ENCODE results near the gene LEFTY2. TPM values are rescaled to one million over a fixed set of nuclear protein-coding genes. Genes with fewer than 3 reads are reported as not detected.

LEFTY2 gene, protein sequence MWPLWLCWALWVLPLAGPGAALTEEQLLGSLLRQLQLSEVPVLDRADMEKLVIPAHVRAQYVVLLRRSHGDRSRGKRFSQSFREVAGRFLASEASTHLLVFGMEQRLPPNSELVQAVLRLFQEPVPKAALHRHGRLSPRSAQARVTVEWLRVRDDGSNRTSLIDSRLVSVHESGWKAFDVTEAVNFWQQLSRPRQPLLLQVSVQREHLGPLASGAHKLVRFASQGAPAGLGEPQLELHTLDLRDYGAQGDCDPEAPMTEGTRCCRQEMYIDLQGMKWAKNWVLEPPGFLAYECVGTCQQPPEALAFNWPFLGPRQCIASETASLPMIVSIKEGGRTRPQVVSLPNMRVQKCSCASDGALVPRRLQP
- total RNA-seq (2022) (not detected in 2 replicates), Bru-seq, nascent RNA (not detected), BruChase-seq, experiment 1, labeled RNA remaining after a 6-hour chase (percentile 16 among the genes with signal in this experiment), BruChase-seq, experiment 2, labeled RNA remaining after a 2-hour chase (not detected)
- long read RNA-seq, result 0 reads

DNA sequence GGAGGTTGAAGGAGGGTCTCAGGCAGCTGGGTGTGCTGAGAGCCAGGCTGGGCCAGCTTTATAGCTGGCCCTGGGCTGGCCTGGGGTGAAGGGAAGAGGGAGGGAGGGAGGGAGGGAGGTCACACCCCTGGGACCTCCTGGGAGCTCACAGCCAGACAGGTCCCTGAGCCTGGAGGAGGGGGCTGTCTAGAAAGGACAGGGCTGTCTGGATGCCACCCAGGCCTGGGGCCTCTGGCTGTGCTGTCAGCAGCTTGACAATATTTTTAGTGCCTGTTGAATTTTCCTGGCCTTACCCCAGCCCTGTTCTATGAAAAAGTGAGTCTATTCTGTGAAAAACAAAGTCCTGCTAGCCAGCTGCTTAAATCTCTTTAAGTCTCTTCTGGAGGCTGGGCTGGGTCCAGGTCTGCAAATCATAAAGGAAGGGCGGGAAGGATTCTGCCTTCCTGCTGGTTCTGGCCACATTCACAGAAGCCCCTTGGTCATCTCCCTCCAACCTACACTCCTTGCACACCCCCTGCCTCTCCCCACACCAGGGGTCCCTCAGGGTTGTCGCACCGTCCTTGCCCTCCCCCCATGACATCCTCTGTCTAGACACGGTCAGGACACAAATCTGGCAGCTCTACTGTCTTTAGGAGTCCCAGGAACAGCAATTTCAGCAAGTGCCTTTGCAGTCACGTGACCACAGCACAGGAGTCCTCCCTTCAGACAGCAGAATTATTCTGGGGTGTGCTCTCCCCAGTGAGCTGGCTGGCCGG lies at the start of gene LEFTY2:
TSS of gene LEFTY2 (minus strand) at position 34 of the 755 bp plus-strand sequence. CDS start 80 bp downstream, outside the sequence.
- TF ChIP-seq, protein P1, sequence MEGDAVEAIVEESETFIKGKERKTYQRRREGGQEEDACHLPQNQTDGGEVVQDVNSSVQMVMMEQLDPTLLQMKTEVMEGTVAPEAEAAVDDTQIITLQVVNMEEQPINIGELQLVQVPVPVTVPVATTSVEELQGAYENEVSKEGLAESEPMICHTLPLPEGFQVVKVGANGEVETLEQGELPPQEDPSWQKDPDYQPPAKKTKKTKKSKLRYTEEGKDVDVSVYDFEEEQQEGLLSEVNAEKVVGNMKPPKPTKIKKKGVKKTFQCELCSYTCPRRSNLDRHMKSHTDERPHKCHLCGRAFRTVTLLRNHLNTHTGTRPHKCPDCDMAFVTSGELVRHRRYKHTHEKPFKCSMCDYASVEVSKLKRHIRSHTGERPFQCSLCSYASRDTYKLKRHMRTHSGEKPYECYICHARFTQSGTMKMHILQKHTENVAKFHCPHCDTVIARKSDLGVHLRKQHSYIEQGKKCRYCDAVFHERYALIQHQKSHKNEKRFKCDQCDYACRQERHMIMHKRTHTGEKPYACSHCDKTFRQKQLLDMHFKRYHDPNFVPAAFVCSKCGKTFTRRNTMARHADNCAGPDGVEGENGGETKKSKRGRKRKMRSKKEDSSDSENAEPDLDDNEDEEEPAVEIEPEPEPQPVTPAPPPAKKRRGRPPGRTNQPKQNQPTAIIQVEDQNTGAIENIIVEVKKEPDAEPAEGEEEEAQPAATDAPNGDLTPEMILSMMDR (IDR thresholded peaks at IDR 0.05; ENCODE audit: unreplicated experiment), result no peak
- H3K36me3 Mint-ChIP-seq (ENCODE audit: insufficient read depth, unreplicated experiment), result no peaks in the 10 kb centered on the region
- BruUV-seq (replicated peaks), result no TSS peak
- no peak within 1 kb of the TSS for H3K27ac Mint-ChIP-seq (ENCODE audit: unreplicated experiment)
- no peaks in the 10 kb centered on the region for H3K9me3 Mint-ChIP-seq (ENCODE audit: low read depth, unreplicated experiment)
- H3K27me3 Mint-ChIP-seq (ENCODE audit: unreplicated experiment), result peaks cover 20% of the 10 kb centered on the region
- no peak within 1 kb of the TSS for H3K4me3 Mint-ChIP-seq (ENCODE audit: low read depth, unreplicated experiment)
- CTCF ChIA-PET, result interaction anchor here (0.6 to 1.5 kb wide), 2 partner anchors 120 to 164 kb away, joined by 3 to 4 read pairs; partner anchors contain the start of gene SRP9
- intact Hi-C loops (cut with micrococcal nuclease; ENCODE audit: unreplicated experiment), result no loop called here
- no peaks in the 10 kb centered on the region for H3K4me1 Mint-ChIP-seq (ENCODE audit: low read depth, unreplicated experiment)
- DNase-seq, result no peak

DNA sequence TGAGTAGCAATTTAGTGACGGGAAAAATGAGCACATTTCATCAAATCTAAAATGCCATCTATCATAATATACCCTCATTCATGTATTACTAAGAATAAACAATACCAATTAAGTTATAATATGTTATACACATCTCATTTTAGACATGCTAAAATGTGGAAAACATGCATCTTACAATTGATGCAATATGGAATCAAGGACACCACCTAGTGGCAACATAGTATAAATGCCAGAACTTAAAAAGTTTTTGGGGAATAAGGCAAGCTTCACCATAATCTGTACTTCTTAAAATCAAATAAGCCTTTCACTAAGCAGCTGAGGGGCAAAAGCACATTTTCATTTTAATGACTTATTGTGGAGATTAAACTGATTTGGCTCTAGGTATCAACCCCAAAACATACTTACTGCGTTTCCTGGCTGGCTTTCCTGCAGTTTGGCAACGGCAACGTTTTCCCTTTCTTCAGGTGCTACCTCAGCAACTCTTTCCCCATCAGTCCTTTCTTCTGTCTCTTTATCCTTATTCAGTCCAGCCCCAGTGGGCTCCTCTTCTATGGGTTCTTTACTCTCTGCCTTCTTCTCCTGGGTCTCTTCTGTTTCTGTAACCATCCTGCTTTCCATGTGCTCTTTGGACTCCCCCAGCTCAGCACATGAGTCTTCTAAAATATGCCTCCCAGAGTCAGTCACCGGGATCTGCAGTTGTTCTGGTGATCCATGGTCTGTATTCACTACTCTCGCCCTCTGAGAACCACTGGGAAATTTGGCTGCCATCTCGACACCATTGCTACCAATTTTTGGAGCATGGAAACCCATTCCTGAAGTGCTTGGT lies 46.7 kb upstream of the LEFTY2 start:
- Mint-ChIP-seq H3K9me3 (ENCODE audit: low read depth, unreplicated experiment) (no peaks in the 10 kb centered on the region), H3K36me3 (ENCODE audit: insufficient read depth, unreplicated experiment) (peaks cover 70% of the 10 kb centered on the region), H3K27ac (ENCODE audit: unreplicated experiment) (no peak overlapping the region), H3K27me3 (ENCODE audit: unreplicated experiment) (no peaks in the 10 kb centered on the region), H3K4me1 (ENCODE audit: low read depth, unreplicated experiment) (no peaks in the 10 kb centered on the region), H3K4me3 (ENCODE audit: low read depth, unreplicated experiment) (no peak overlapping the region)
- BruUV-seq (replicated peaks), result no TSS peak
- no peak for DNase-seq
- intact Hi-C loops (cut with micrococcal nuclease; ENCODE audit: unreplicated experiment), result no loop called here
- TF ChIP-seq, protein P1 (IDR thresholded peaks at IDR 0.05; ENCODE audit: unreplicated experiment), result peak; percentile 67
- CTCF ChIA-PET, result interaction anchor here (0.6 to 3.5 kb wide), 7 partner anchors 9 to 513 kb away, joined by 3 to 20 read pairs (median 4); partner anchors contain the start of gene H3-3A

DNA sequence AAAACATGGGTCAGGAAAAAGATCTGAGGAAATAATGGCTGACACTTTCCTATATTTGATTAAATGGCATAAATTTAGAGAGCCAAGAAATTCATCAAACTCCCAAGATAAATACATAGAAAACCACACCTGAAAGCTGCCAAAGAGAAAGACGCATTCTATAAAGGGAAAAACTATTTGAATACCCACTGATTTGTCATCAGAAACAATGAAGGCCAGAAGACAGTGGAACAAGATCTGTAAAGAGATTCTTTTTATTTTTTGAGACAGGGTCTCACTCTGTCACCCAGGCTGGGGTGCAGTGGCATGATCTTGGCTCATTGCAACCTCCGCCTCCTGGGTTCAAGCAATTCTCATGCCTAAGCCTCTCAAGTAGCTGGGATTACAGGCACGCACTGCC lies 40.7 kb upstream of the LEFTY2 start:
- Mint-ChIP-seq H3K27me3 (ENCODE audit: unreplicated experiment) (no peaks in the 10 kb centered on the region), H3K9me3 (ENCODE audit: low read depth, unreplicated experiment) (peaks cover 5% of the 10 kb centered on the region), H3K27ac (ENCODE audit: unreplicated experiment) (peak overlapping the region; percentile 46), H3K4me1 (ENCODE audit: low read depth, unreplicated experiment) (no peaks in the 10 kb centered on the region), H3K36me3 (ENCODE audit: insufficient read depth, unreplicated experiment) (peaks cover 56% of the 10 kb centered on the region), H3K4me3 (ENCODE audit: low read depth, unreplicated experiment) (no peak overlapping the region)
- BruUV-seq (replicated peaks), result no TSS peak
- TF ChIP-seq, protein P1 (IDR thresholded peaks at IDR 0.05; ENCODE audit: unreplicated experiment), result no peak
- CTCF ChIA-PET, result interaction anchor here (0.7 kb wide), 3 partner anchors 36 to 498 kb away, joined by 3 to 6 read pairs (median 5); no protein-coding TSS in a partner anchor
- DNase-seq, result no peak
- intact Hi-C loops (cut with micrococcal nuclease; ENCODE audit: unreplicated experiment), result no loop called here

Data from Calu3 (cell line).